ENCODE measurements around the gene MFSD6L.

- TF ChIP-seq CTCF (IDR thresholded peaks at IDR 0.05; ENCODE audit: low read depth, low read length) (no peak), POLR2A (IDR thresholded peaks at IDR 0.05; ENCODE audit: extremely low read depth, insufficient read length) (no peak), MAX (IDR thresholded peaks at IDR 0.05; ENCODE audit: low read depth, low read length) (no peak)
Observed at GRCh38 chr17:8822401-8823035, 23.4 kb upstream of the MFSD6L start.

All from NB4 (cell line).